Dendritic cell treated with granulocyte-macrophage colony-stimulating factor and Interleukin-4, amounts not matched to agents 40 ng/mL and 50 ng/mL, for 4 days (primary cell): ENCODE results near the gene ABHD3.
"Not testable (repeated sequence)": the region's sequence is repeated elsewhere in the genome, so short reads cannot be mapped to it uniquely, and the experiment has no call there.

Experiments used
- H3K27ac Mint-ChIP-seq: one replicate; pipeline ENCODE4 v1.8.0; 2022; ENCODE audit warnings: mild to moderate bottlenecking, mixed read lengths
- H3K27me3 Mint-ChIP-seq: one replicate; pipeline ENCODE4 v1.8.0; 2022; ENCODE audit warnings: mild to moderate bottlenecking, mixed read lengths
- H3K36me3 Mint-ChIP-seq: one replicate; pipeline ENCODE4 v1.8.0; 2022; ENCODE audit warnings: low read depth, mixed read lengths
- H3K4me1 Mint-ChIP-seq: one replicate; pipeline ENCODE4 v1.8.0; 2022; ENCODE audit warnings: low read depth, mixed read lengths
- H3K4me3 Mint-ChIP-seq: one replicate; pipeline ENCODE4 v1.8.0; 2022; ENCODE audit warnings: mild to moderate bottlenecking, moderate library complexity, mixed read lengths
- H3K9me3 Mint-ChIP-seq: one replicate; pipeline ENCODE4 v1.8.0; 2022; ENCODE audit warnings: mixed read lengths
- intact Hi-C: fragments of 100-400 bp; cut with micrococcal nuclease; formaldehyde crosslinking; loops from one replicate; pipeline ENCODE4 v1.15.0; 2022

ABHD3 gene, protein sequence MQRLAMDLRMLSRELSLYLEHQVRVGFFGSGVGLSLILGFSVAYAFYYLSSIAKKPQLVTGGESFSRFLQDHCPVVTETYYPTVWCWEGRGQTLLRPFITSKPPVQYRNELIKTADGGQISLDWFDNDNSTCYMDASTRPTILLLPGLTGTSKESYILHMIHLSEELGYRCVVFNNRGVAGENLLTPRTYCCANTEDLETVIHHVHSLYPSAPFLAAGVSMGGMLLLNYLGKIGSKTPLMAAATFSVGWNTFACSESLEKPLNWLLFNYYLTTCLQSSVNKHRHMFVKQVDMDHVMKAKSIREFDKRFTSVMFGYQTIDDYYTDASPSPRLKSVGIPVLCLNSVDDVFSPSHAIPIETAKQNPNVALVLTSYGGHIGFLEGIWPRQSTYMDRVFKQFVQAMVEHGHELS

DNA sequence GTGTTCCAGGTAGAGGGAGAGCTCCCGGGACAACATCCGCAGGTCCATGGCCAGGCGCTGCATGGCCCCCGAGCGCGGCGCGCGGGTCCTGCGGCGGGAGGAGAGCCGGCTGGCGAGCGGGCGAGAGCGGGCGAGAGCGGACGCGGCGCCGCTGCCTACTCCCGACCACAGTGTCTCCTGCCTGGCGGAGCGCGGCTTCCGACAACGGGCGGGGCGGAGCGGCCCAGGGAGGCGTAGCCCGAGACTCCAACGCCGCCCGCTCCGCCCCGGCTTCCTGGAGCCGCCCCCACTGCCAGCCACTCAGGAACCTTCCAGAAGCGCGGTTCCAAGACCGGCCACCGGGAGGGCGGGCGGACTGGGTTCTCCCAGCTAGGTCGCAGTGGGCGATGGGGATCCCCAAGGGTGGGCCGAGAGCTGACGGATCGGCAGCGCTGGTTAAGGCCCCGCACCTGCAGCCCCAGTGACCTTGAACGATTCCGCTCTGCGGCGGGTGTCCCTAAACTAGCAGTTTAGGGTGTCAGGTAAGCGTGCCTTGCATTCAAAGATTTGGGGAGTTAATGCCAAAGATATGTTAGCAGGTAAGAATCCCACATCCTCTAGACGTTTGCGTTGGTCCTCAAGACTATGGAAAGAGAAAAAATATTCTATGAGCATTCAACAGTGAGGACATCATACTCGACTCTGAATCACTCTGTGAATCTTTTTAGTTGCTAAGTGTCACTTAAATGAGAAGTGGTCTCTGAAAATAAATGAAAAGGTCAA is at the start of gene ABHD3:
Gene ABHD3 (minus strand): TSS at position 172 of the 762 bp plus-strand sequence. CDS start 109 bp downstream, at position 63.
- H3K27me3 Mint-ChIP-seq = no peaks in the 10 kb centered on the region
- intact Hi-C loops = loop anchor here (1.0 to 2.0 kb wide), 2 partner anchors 36 to 92 kb away; partner anchors contain the start of genes MIB1 and SNRPD1
- H3K4me3 Mint-ChIP-seq = peak within 1 kb of the TSS; percentile 94
- H3K36me3 Mint-ChIP-seq = peaks cover 28% of the 10 kb centered on the region
- peak within 1 kb of the TSS; percentile 92 for H3K27ac Mint-ChIP-seq
- no peaks in the 10 kb centered on the region for H3K9me3 Mint-ChIP-seq
- H3K4me1 Mint-ChIP-seq = peaks cover 24% of the 10 kb centered on the region

DNA sequence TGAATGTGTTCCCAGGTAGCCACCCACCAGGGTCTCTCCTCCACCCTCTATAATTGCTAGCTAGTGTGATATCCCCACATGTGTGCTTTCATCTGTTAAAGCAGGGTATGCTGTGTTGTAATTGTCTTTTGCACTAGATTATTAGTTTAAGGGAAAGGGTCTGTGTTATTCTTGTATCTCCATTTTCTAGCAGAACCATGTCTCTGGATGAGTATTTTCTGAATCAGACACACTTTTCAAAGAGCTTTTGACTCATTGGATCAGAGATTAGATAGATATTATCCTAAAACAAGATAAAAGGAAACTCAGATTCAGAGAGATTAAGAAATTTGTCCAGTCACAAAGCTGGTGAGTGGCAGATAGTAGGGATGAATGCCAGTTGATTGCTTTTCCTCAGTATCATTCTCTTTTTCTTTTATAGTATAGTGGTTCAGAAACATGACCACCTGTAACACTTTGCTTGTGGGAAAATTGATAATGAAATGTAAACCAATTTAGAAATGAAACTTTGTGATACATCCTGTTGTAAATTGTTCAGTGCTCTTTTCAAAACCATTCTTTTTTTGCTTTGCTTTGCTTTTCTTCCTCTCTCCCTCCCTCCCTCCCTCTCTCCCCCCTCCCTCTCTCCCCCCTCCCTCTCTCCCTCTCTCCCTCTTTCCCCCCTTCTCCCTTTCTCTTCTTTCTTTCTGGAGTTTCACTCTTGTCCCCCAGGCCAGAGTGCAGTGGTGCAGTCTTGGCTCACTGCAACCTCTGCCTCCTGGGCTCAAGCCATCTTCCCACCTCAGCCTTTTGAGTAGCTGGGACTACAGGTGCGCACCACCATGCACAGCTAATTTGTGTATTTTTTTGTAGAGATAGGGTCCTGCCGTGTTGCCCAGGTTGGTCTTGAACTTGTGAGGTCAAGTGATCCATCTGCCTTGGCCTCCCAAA is 43.5 kb upstream of the ABHD3 start:
- Mint-ChIP-seq H3K27ac (no peak overlapping the region), H3K36me3 (no peaks in the 10 kb centered on the region), H3K4me3 (no peak overlapping the region), H3K4me1 (peaks cover 18% of the 10 kb centered on the region), H3K27me3 (no peaks in the 10 kb centered on the region), H3K9me3 (no peaks in the 10 kb centered on the region)
- intact Hi-C loops = no loop called here

DNA sequence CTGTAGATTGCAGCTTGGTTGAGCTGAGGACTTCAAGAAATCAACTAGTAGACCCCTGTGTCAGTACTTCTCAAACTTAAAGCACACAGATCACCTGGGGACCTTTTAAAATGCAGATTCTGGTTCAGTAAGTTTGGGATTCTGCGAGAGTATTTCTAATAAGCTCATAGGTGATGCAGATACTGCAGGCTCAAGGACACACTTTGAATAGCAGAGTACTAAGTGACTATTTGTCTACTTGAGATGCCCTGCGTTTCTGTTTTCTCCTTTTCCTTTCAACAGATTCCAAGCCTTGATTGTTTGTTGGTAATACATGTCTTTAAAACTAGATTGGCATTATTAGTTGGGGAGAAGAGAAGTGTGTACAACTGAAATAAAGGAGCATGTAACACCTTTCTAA is 42.7 kb upstream of the ABHD3 start:
- Mint-ChIP-seq H3K4me1 (peaks cover 23% of the 10 kb centered on the region), H3K4me3 (no peak overlapping the region), H3K27ac (no peak overlapping the region), H3K36me3 (no peaks in the 10 kb centered on the region), H3K27me3 (no peaks in the 10 kb centered on the region), H3K9me3 (no peaks in the 10 kb centered on the region)
- intact Hi-C loops = no loop called here

DNA sequence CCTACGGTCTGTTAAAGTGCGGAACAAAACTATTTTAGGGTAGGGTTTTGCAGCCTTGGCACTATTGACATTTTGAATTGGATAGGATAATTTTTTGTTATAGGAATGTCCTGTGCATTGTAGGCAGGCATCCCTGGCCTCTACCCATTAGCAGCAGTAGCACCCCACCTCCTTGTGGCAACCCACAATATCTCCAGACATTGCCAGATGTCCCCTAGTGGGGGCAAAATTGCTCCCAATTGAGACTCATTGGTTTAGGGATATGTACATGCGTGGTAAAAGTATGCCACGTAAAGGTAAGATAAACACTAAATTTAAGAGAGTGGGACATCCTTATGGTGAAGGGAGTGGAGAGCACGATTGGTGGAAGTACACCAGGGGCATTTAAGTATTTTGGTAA is 40.7 kb upstream of the ABHD3 start:
- no peak overlapping the region for H3K4me3 Mint-ChIP-seq

DNA sequence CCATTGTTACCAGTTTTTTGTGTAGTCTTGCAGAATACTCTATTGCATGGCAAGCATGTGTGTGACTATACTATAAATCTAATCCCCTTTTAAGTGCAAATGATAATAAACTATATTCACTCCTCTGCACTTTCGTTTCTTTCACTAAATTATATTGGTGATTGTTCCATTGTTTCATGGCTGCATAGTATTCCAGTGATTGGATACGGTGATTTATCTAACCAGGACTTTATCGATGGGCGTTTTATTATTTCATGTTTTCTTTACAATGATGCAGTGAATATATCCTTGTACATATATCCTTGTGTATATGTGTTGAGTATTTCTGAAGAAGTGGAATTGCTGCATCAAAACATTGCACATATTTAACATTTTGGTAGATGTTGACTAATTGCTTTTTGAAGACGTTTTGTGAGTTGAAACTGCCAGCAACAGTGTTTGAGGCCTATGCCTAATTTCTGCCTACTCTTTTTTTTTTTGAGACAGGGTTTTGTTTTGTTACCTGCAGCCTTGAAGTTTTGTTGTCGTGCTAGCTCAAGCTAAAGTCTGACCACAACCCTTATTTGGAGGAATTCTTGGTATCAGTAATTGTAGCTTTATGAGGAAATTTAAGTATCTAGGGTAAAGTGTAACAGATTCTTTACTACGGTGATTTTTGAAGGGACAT is 38.7 kb upstream of the ABHD3 start:
- Mint-ChIP-seq H3K4me3 (peak overlapping the region; percentile 2), H3K27ac (no peak overlapping the region), H3K27me3 (no peaks in the 10 kb centered on the region), H3K36me3 (peaks cover 10% of the 10 kb centered on the region), H3K9me3 (no peaks in the 10 kb centered on the region), H3K4me1 (peaks cover 34% of the 10 kb centered on the region)
- intact Hi-C loops = no loop called here

More for the DNA sequence above, 40.7 kb upstream of the ABHD3 start:
- Mint-ChIP-seq H3K4me1 (peaks cover 31% of the 10 kb centered on the region), H3K27ac (no peak overlapping the region), H3K36me3 (peaks cover 10% of the 10 kb centered on the region), H3K9me3 (no peaks in the 10 kb centered on the region), H3K27me3 (no peaks in the 10 kb centered on the region)
- intact Hi-C loops = no loop called here

DNA sequence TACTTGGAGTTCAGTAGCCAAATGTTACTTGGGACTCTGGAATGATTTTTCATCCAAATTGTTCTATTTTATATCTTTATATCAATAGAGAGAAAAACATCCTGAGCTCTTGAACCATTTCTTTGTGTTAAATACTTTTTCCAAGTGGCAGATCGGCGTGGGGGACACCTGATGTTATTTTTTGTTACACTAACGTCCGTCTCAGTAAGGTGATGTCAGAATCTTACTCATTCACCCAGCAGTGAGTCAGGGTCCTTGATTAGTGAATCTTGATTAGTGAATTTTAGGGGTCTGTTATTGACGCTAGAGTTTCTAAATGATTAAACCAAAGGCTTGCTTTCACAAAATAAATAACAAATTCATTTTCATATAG is 37.7 kb upstream of the ABHD3 start:
- no peak overlapping the region for H3K27ac Mint-ChIP-seq
- H3K27me3 Mint-ChIP-seq = no peaks in the 10 kb centered on the region
- H3K4me1 Mint-ChIP-seq = peaks cover 25% of the 10 kb centered on the region
- intact Hi-C loops = no loop called here
- H3K9me3 Mint-ChIP-seq = no peaks in the 10 kb centered on the region
- H3K4me3 Mint-ChIP-seq = no peak overlapping the region
- H3K36me3 Mint-ChIP-seq = peaks cover 10% of the 10 kb centered on the region

DNA sequence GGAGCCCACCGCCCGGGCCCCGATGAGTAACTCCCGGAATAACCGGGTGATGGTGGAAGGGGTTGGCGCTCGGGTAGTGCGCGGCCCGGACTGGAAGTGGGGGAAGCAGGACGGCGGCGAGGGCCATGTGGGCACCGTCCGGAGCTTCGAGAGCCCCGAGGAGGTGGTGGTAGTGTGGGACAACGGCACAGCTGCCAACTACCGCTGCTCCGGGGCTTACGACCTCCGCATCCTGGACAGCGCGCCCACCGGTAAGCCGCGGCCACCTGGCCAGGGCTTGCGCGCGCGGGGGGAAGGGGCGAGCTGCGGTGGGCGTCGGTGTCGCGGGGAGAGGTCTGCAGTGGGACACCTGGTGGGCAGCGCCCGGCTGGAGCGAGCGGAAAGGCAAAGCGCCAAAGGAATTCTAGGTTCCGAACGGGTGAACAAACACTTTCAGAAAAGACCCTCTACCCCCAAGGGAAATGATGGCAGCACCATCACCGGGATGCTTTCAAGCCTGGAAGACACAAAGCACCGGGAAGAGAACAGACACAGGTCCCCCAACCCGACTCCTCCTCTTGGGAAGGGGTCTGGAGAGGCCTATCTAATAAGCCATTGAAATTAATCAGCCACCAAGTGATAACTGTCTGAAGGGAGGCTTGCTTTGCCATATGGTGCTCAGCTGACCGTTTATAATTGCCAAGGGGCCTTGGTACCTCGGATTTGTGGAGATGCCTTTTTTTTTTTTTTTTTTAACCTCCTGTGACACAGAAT is 37.2 kb upstream of the ABHD3 start:
- intact Hi-C loops = loop anchor here (2.0 kb wide), 1 partner anchor 141 kb away; the partner anchor contains the start of gene ESCO1

DNA sequence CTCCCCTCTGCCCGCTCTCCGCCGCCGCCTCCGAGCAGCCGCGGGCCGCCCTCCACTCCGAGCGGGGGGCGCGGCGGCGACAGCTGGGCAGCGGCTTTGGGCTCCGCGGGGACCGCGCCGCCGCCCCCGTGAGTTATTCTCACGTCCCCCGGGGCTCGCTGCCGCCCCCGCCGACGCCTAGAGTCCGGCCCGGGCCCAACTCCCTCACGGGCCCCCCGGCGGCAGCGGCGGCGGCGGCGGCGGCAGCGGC is 36.7 kb upstream of the ABHD3 start:
- intact Hi-C loops = loop anchor here (2.0 kb wide), 1 partner anchor 140 kb away; the partner anchor contains the start of gene ESCO1
- Mint-ChIP-seq H3K36me3 (peaks cover 10% of the 10 kb centered on the region), H3K27me3 (no peaks in the 10 kb centered on the region), H3K27ac (peak overlapping the region; percentile 81), H3K9me3 (peaks cover 8% of the 10 kb centered on the region), H3K4me3 (peak overlapping the region; percentile 91), H3K4me1 (peaks cover 25% of the 10 kb centered on the region)

More for the DNA sequence above, 37.2 kb upstream of the ABHD3 start:
- peaks cover 10% of the 10 kb centered on the region for H3K36me3 Mint-ChIP-seq
- peaks cover 3% of the 10 kb centered on the region for H3K9me3 Mint-ChIP-seq
- H3K27ac Mint-ChIP-seq = peak overlapping the region; percentile 81
- H3K27me3 Mint-ChIP-seq = no peaks in the 10 kb centered on the region
- peak overlapping the region; percentile 87 for H3K4me3 Mint-ChIP-seq
- peaks cover 25% of the 10 kb centered on the region for H3K4me1 Mint-ChIP-seq

DNA sequence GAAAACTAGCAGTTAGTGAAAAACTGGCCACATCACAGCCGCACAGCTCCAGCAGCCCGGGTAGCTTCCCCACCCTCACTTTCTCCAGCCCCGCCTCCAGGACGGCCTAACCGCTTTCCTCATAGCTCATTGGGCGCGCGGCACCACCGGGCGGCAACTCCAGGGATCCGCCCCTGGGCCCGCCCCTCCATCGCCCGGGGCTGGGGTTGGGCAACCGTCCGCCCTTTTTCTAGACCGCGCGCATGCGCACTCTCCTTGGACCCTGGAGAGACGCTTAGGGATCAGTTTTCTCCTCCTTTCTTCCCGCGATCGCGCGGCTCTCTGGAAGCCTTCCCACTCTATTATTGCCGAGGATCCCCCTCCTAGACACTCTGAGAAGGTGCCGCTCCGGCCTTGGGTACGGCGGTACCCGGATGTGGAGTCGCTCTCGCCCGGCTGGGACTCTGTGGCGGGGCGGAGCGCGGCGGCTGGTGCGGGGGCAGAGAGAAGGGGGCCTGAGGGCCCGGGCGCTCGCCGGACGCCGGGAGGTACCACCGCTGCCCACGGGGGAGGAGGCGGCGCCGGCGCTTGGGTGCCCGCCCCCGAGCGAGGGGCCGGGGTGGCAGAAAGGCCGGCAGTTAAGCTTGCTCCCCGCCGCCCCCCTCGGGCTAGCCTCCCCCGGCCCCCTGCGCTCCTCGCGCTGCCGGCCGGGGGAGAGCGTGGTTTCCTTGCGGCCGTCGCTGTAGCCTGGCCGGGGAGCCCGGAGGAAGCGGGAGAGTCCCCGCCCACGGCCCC is 36.2 kb upstream of the ABHD3 start, which contains the start of gene MIB1:
Gene MIB1 (plus strand): TSS at position 255 of the 774 bp plus-strand sequence. CDS start 792 bp downstream, outside the sequence.
- Mint-ChIP-seq H3K4me1 (peaks cover 25% of the 10 kb centered on the region), H3K27me3 (no peaks in the 10 kb centered on the region), H3K36me3 (peaks cover 10% of the 10 kb centered on the region), H3K4me3 (peak within 1 kb of the TSS; percentile 91), H3K9me3 (peaks cover 11% of the 10 kb centered on the region), H3K27ac (peak within 1 kb of the TSS; percentile 94)
- intact Hi-C loops = loop anchor here (1.0 to 2.0 kb wide), 2 partner anchors 36 to 140 kb away; partner anchors contain the start of genes ABHD3 and ESCO1

DNA sequence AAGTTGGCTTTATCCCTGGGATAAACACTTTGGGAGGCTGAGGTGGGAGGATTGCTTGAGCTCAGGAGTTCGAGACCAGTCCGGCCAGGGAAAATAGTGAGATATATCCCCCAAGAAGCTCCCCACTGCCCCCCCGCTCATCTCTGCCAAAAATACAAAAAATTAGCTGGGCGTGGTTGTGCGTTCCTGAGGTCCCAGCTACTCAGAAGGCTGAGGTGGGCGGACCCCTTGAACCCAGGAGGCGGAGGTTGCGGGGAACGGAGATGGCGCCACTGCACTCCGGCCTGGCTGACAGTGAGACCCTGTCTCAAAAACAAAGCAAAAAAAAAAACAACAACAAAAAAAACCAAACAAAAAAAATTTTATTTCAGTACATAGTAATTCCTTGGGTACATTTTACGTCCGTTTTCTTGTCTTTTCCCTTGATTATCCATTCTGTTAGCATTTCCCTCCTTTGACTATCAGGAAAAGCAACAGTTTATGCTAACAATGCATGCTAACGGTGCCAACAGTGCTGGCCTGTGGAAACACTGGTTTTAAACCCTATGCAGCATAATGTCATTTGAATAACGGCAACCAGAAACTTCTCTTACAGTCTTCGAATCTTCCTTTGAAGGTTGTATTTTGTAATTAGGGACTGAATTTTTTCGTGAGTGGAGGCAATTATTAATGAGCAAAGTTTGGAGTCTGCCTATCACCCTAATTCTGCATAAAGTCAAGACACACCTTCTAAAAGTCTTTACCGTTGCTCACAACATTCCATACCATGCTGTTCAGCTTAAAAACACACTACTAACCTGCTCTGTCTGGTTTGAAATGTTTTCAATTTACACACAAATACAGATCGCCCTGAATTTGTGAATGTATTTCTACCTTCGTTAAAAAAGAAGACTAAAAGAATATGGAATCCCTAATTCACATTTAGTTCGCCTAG is 35.3 kb upstream of the ABHD3 start:
- H3K27ac Mint-ChIP-seq = peak overlapping the region; percentile 94
- H3K4me1 Mint-ChIP-seq = peaks cover 25% of the 10 kb centered on the region
- H3K9me3 Mint-ChIP-seq = peaks cover 11% of the 10 kb centered on the region
- H3K36me3 Mint-ChIP-seq = peaks cover 10% of the 10 kb centered on the region
- no peaks in the 10 kb centered on the region for H3K27me3 Mint-ChIP-seq
- peak overlapping the region; percentile 91 for H3K4me3 Mint-ChIP-seq
- intact Hi-C loops = loop anchor here (1.0 to 2.0 kb wide), 2 partner anchors 36 to 139 kb away; partner anchors contain the start of genes ABHD3 and ESCO1

DNA sequence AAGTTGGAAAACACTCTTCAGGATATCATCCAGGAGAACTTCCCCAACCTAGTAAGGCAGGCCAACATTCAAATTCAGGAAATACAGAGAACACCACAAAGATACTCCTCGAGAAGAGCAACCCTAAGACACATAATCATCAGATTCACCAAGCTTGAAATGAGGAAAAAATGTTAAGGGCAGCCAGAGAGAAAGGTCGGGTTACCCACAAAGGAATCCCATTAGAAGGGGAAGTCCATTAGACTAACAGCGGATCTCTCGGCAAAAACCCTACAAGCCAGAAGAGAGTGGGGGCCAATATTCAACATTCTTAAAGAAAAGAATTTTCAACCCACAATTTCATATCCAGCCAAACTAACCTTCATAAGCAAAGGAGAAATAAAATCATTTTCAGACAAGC is 32.4 kb upstream of the ABHD3 start:
- H3K27me3 Mint-ChIP-seq, H3K27ac Mint-ChIP-seq, H3K4me3 Mint-ChIP-seq, intact Hi-C loops: not testable (repeated sequence)
- Mint-ChIP-seq H3K36me3 (peaks cover 10% of the 10 kb centered on the region), H3K4me1 (peaks cover 12% of the 10 kb centered on the region), H3K9me3 (peaks cover 11% of the 10 kb centered on the region)
